WTC11 (cell line): ENCODE results near the gene MEX3C.

ENCODE experiments used
- ATF3 ChIP-seq: sonication (generic); formaldehyde crosslinking; conservative IDR thresholded peaks from 2 replicates; pipeline ENCODE4 v1.8.1; 2022; ENCODE audit warnings: mild to moderate bottlenecking, missing genetic modification reagents
- CREB1 ChIP-seq: sonication (generic); formaldehyde crosslinking; IDR thresholded peaks from 2 replicates; pipeline ENCODE4 v1.8.0; 2023; ENCODE audit warnings: mild to moderate bottlenecking, missing genetic modification reagents
- CTCF ChIP-seq: fragments of 200-600 bp; IDR thresholded peaks from 2 replicates; pipeline ENCODE4 v1.8.0; 2022; ENCODE audit warnings: antibody characterized with exemption
- ESRRA ChIP-seq: sonication (generic); formaldehyde crosslinking; IDR thresholded peaks from 2 replicates; pipeline ENCODE4 v1.8.1; 2022; ENCODE audit warnings: mild to moderate bottlenecking, missing genetic modification reagents, borderline replicate concordance
- GTF2I ChIP-seq: fragments of 250-450 bp; sonication (Bioruptor Pico); conservative IDR thresholded peaks from 2 replicates; pipeline ENCODE4 v1.4.0; 2021; ENCODE audit warnings: mild to moderate bottlenecking
- MXD4 ChIP-seq: fragments of 250-450 bp; sonication (Bioruptor Pico); IDR thresholded peaks from 2 replicates; pipeline ENCODE4 v1.8.0; 2021; ENCODE audit warnings: mild to moderate bottlenecking, moderate library complexity, borderline replicate concordance
- SP1 ChIP-seq: sonication (generic); formaldehyde crosslinking; conservative IDR thresholded peaks from 2 replicates; pipeline ENCODE4 v1.8.1; 2022; ENCODE audit warnings: missing genetic modification reagents
- ZNF425 ChIP-seq: fragments of 250-450 bp; sonication (Bioruptor Pico); conservative IDR thresholded peaks from 2 replicates; pipeline ENCODE4 v1.9.0; 2021; ENCODE audit warnings: mild to moderate bottlenecking

- TF ChIP-seq CTCF (no peak), ATF3 (CRISPR knock-in tag) (no peak), ZNF425 (CRISPR knock-in tag) (no peak), CREB1 (no peak), ESRRA (CRISPR knock-in tag) (no peak), SP1 (no peak), GTF2I (CRISPR knock-in tag) (no peak), MXD4 (no peak)
Observed at GRCh38 chr18:51241226-51241625, 43.7 kb upstream of the MEX3C start.
